ENCODE results near the gene ANAPC2.
"Not testable (repeated sequence)": the region's sequence is repeated elsewhere in the genome, so short reads cannot be mapped to it uniquely, and the experiment has no call there.

The ANAPC2 gene

GRCh38 chr9:137140151-137141012, 48.0 kb downstream of the ANAPC2 start:
- no peak for DNase-seq

GRCh38 chr9:137139468-137140150, 48.8 kb downstream of the ANAPC2 start:
- no peak for DNase-seq

GRCh38 chr9:137138722-137139467, 49.5 kb downstream of the ANAPC2 start, which contains the start of gene GRIN1:
Gene GRIN1, plus strand, starts transcription at chr9:137139154. Its CDS starts 333 bp downstream, at chr9:137139487.
- no peak for DNase-seq

- DNase-seq = no peak
Observed at GRCh38 chr9:137138058-137138721, 50.2 kb downstream of the ANAPC2 start.

- DNase-seq = no peak
Observed at GRCh38 chr9:137136881-137137607, 51.3 kb downstream of the ANAPC2 start.

- no peak for DNase-seq
Observed at GRCh38 chr9:137136261-137136880, 52.0 kb downstream of the ANAPC2 start.

- not testable (repeated sequence) for DNase-seq
Observed at GRCh38 chr9:137135154-137135553, 53.2 kb downstream of the ANAPC2 start.

- no peak for DNase-seq
Observed at GRCh38 chr9:137134191-137134590, 54.2 kb downstream of the ANAPC2 start.

- no peak for DNase-seq
Observed at GRCh38 chr9:137130176-137130755, 58.1 kb downstream of the ANAPC2 start.

- peak; percentile 83 for DNase-seq
Observed at GRCh38 chr9:137129456-137130175, 58.7 kb downstream of the ANAPC2 start.

- DNase-seq = no peak
Observed at GRCh38 chr9:137128862-137129455, 59.4 kb downstream of the ANAPC2 start.

- peak; percentile 29 for DNase-seq
Observed at GRCh38 chr9:137128158-137128861, 60.0 kb downstream of the ANAPC2 start.

- peak; percentile 59 for DNase-seq
Observed at GRCh38 chr9:137127301-137128157, 60.8 kb downstream of the ANAPC2 start.

- no peak for DNase-seq
Observed at GRCh38 chr9:137126786-137127185, 61.6 kb downstream of the ANAPC2 start.

Data from KG1 (cell line).